ENCODE data around the gene FBXO36. TPM values are rescaled to one million over a fixed set of nuclear protein-coding genes. Genes with fewer than 3 reads are reported as not detected.

The FBXO36 gene
- total RNA-seq, 1 experiment from 2014 or later, result 0.42 TPM

- no peaks in the 10 kb centered on the region for H3K27me3 Mint-ChIP-seq (ENCODE audit: unreplicated experiment)
- CTCF ChIA-PET, result no interaction called here
- no peaks in the 10 kb centered on the region for H3K9me3 Mint-ChIP-seq (ENCODE audit: low read depth, unreplicated experiment)
- DNase-seq, result no peak
- peaks cover 8% of the 10 kb centered on the region for H3K4me1 Mint-ChIP-seq (ENCODE audit: low read depth, unreplicated experiment)
- H3K36me3 Mint-ChIP-seq (ENCODE audit: insufficient read depth, unreplicated experiment), result no peaks in the 10 kb centered on the region
- TF ChIP-seq, protein P1, sequence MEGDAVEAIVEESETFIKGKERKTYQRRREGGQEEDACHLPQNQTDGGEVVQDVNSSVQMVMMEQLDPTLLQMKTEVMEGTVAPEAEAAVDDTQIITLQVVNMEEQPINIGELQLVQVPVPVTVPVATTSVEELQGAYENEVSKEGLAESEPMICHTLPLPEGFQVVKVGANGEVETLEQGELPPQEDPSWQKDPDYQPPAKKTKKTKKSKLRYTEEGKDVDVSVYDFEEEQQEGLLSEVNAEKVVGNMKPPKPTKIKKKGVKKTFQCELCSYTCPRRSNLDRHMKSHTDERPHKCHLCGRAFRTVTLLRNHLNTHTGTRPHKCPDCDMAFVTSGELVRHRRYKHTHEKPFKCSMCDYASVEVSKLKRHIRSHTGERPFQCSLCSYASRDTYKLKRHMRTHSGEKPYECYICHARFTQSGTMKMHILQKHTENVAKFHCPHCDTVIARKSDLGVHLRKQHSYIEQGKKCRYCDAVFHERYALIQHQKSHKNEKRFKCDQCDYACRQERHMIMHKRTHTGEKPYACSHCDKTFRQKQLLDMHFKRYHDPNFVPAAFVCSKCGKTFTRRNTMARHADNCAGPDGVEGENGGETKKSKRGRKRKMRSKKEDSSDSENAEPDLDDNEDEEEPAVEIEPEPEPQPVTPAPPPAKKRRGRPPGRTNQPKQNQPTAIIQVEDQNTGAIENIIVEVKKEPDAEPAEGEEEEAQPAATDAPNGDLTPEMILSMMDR (IDR thresholded peaks at IDR 0.05; ENCODE audit: unreplicated experiment), result no peak
- no TSS peak for BruUV-seq (replicated peaks)
- no peak overlapping the region for H3K27ac Mint-ChIP-seq (ENCODE audit: unreplicated experiment)
- no peak overlapping the region for H3K4me3 Mint-ChIP-seq (ENCODE audit: low read depth, unreplicated experiment)
- intact Hi-C loops (cut with micrococcal nuclease; ENCODE audit: unreplicated experiment), result no loop called here
Observed at GRCh38 chr2:229943770-229944449, 21.6 kb downstream of the FBXO36 start.

DNA sequence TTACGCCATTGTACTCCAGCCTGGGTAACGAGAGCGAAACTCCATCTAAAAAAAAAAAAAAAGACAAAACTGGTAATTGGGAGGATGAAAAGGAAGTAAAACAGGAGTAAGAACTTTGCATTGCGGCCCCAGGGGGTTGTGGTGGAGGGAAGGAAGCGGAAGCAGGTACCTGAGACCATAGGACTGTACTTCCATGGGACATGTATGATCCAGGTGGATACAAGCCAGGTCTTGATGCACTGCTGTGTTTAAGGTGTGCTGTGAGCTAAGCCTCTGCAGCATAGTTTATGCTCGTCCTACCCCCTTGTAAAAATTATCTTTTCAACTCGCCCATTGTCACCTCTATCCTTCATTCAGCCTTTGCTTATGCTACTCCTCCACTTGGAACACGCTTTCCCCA lies 23.7 kb downstream of the FBXO36 start:
- no peaks in the 10 kb centered on the region for H3K36me3 Mint-ChIP-seq (ENCODE audit: insufficient read depth, unreplicated experiment)
- BruUV-seq (replicated peaks), result no TSS peak

DNA sequence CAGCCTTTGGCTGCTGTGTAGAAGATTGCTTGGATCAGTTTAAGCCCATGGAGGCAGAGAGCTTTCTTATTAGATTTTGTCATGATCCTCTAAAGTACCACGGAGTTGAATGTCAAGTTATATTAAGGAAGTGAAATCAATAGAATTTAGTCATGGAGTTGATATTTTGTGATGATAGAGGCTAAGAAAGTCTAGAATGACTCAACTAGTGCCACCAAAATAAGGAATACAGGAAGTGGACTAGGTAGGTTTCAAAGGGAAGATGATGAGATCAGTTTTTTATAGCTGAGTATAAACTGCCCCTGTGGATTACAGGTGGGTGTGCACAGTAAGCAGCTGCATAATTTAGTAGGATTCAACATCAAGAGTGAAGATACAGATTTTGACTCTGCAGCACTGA lies 25.2 kb downstream of the FBXO36 start:
- intact Hi-C loops (cut with micrococcal nuclease; ENCODE audit: unreplicated experiment), result no loop called here
- Mint-ChIP-seq H3K36me3 (ENCODE audit: insufficient read depth, unreplicated experiment) (no peaks in the 10 kb centered on the region), H3K4me1 (ENCODE audit: low read depth, unreplicated experiment) (peaks cover 8% of the 10 kb centered on the region), H3K27me3 (ENCODE audit: unreplicated experiment) (no peaks in the 10 kb centered on the region), H3K27ac (ENCODE audit: unreplicated experiment) (no peak overlapping the region), H3K9me3 (ENCODE audit: low read depth, unreplicated experiment) (no peaks in the 10 kb centered on the region), H3K4me3 (ENCODE audit: low read depth, unreplicated experiment) (no peak overlapping the region)
- BruUV-seq (replicated peaks), result no TSS peak
- CTCF ChIA-PET, result no interaction called here
- TF ChIP-seq, protein P1 (IDR thresholded peaks at IDR 0.05; ENCODE audit: unreplicated experiment), result no peak
- DNase-seq, result no peak

More for the DNA sequence above, 23.7 kb downstream of the FBXO36 start:
- DNase-seq, result no peak
- Mint-ChIP-seq H3K4me1 (ENCODE audit: low read depth, unreplicated experiment) (peaks cover 8% of the 10 kb centered on the region), H3K27ac (ENCODE audit: unreplicated experiment) (no peak overlapping the region), H3K9me3 (ENCODE audit: low read depth, unreplicated experiment) (no peaks in the 10 kb centered on the region), H3K4me3 (ENCODE audit: low read depth, unreplicated experiment) (no peak overlapping the region), H3K27me3 (ENCODE audit: unreplicated experiment) (no peaks in the 10 kb centered on the region)
- intact Hi-C loops (cut with micrococcal nuclease; ENCODE audit: unreplicated experiment), result no loop called here
- TF ChIP-seq, protein P1 (IDR thresholded peaks at IDR 0.05; ENCODE audit: unreplicated experiment), result no peak
- CTCF ChIA-PET, result interaction anchor here (0.7 kb wide), 1 partner anchor 11 kb away, joined by 4 read pairs; no protein-coding TSS in a partner anchor

- Mint-ChIP-seq H3K4me1 (ENCODE audit: low read depth, unreplicated experiment) (peaks cover 14% of the 10 kb centered on the region), H3K27ac (ENCODE audit: unreplicated experiment) (no peak overlapping the region), H3K9me3 (ENCODE audit: low read depth, unreplicated experiment) (no peaks in the 10 kb centered on the region), H3K36me3 (ENCODE audit: insufficient read depth, unreplicated experiment) (peaks cover 5% of the 10 kb centered on the region), H3K27me3 (ENCODE audit: unreplicated experiment) (no peaks in the 10 kb centered on the region), H3K4me3 (ENCODE audit: low read depth, unreplicated experiment) (no peak overlapping the region)
- TF ChIP-seq, protein P1 (IDR thresholded peaks at IDR 0.05; ENCODE audit: unreplicated experiment), result no peak
- intact Hi-C loops (cut with micrococcal nuclease; ENCODE audit: unreplicated experiment), result no loop called here
- BruUV-seq (replicated peaks), result no TSS peak
- no peak for DNase-seq
- CTCF ChIA-PET, result interaction anchor here (0.6 kb wide), 1 partner anchor 613 kb away, joined by 4 read pairs; no protein-coding TSS in a partner anchor
Observed at GRCh38 chr2:229952256-229952835, 30.0 kb downstream of the FBXO36 start.
